ENCODE results near the gene NOC2L. TPM values are rescaled to one million over a fixed set of nuclear protein-coding genes. Genes with fewer than 3 reads are reported as not detected.

The NOC2L gene
- total RNA-seq, 1 experiment from 2014 or later, result 130 TPM

DNA sequence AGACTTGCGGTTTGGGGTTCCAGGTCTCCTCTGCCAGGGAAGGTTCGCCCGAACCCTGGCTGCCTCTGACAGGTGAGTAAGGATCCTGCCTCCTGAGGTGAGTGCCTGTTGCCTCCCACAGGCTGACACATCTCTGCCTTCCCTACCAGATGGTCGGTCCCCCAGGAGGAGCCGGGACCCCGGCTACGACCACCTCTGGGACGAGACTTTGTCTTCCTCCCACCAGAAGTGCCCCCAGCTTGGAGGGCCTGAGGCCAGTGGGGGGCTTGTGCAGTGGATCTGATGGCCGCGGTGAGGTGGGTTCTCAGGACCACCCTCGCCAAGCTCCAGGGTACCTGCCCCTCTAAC is 15.2 kb upstream of the NOC2L start:
- Histone ChIP-seq H4K91ac (ENCODE audit: insufficient read length, low read depth, low read length) (no peak overlapping the region), H3K79me1 (ENCODE audit: insufficient read depth, low read depth, low read length, poor library complexity, severe bottlenecking) (no peaks in the 10 kb centered on the region), H4K8ac (replicated peaks; ENCODE audit: insufficient read length, low read depth, low read length) (no peak overlapping the region), H2BK5ac (ENCODE audit: insufficient read length, low read length) (no peak overlapping the region), H3K4ac (ENCODE audit: low read depth, low read length) (no peak overlapping the region), H3K9ac (ENCODE audit: extremely low read depth, insufficient read length, low read length) (no peak overlapping the region), H2BK15ac (ENCODE audit: low read depth, low read length) (no peak overlapping the region), H4K5ac (ENCODE audit: insufficient read length, low read depth, low read length) (no peak overlapping the region), H2BK120ac (ENCODE audit: low read depth, low read length, poor library complexity, severe bottlenecking) (no peak overlapping the region), H2BK20ac (ENCODE audit: low read depth, low read length, poor library complexity, severe bottlenecking) (no peak overlapping the region), H3K23ac (ENCODE audit: insufficient read length, low read depth, low read length) (no peak overlapping the region), H4K20me1 (ENCODE audit: control insufficient read depth, insufficient read depth, insufficient read length) (no peaks in the 10 kb centered on the region), H2AK5ac (ENCODE audit: insufficient read length, low read length) (no peak overlapping the region), H3K23me2 (ENCODE audit: insufficient read length, low read depth, low read length, poor library complexity, severe bottlenecking) (no peaks in the 10 kb centered on the region), H3K27ac (ENCODE audit: insufficient read length, low read depth, low read length) (no peak overlapping the region), H3K56ac (ENCODE audit: insufficient read length, low read depth, low read length) (no peak overlapping the region), H3K9me3 (ENCODE audit: control insufficient read depth, low read depth, low read length) (no peaks in the 10 kb centered on the region), H3K4me1 (ENCODE audit: insufficient read depth, low read length) (no peaks in the 10 kb centered on the region), H3K18ac (ENCODE audit: insufficient read length, low read depth, low read length) (no peak overlapping the region), H2AFZ (ENCODE audit: low read length) (no peak overlapping the region), H3K79me2 (ENCODE audit: insufficient read depth, low read length) (no peaks in the 10 kb centered on the region), H3K27me3 (ENCODE audit: insufficient read depth, low read length) (peaks cover 4% of the 10 kb centered on the region; the same call in 1 of the 2 replicates), H2BK12ac (ENCODE audit: insufficient read length, low read depth, low read length) (no peak overlapping the region), H3K14ac (ENCODE audit: insufficient read depth, low read length) (no peak overlapping the region), H3K4me2 (ENCODE audit: insufficient read depth, insufficient read length, low read length) (no peak overlapping the region), H3T11ph (ENCODE audit: low read length) (no peak overlapping the region)
- DNase-seq, result no peak
- H3K9me3 Mint-ChIP-seq, result peaks cover 5 to 9% of the 10 kb centered on the region in 2 experiments
- peaks cover 49% of the 10 kb centered on the region for H3K27me3 Mint-ChIP-seq (ENCODE audit: low read depth)
- peaks cover 0 to 6% (median 4%) of the 10 kb centered on the region in 3 experiments; a peak in 4 of 7 replicates for H3K36me3 Mint-ChIP-seq (ENCODE audit: insufficient read depth in 1 of 3, low read depth in 3 of 3)
- H3K4me3 Mint-ChIP-seq, result no peak overlapping the region
- TF ChIP-seq, protein P1, sequence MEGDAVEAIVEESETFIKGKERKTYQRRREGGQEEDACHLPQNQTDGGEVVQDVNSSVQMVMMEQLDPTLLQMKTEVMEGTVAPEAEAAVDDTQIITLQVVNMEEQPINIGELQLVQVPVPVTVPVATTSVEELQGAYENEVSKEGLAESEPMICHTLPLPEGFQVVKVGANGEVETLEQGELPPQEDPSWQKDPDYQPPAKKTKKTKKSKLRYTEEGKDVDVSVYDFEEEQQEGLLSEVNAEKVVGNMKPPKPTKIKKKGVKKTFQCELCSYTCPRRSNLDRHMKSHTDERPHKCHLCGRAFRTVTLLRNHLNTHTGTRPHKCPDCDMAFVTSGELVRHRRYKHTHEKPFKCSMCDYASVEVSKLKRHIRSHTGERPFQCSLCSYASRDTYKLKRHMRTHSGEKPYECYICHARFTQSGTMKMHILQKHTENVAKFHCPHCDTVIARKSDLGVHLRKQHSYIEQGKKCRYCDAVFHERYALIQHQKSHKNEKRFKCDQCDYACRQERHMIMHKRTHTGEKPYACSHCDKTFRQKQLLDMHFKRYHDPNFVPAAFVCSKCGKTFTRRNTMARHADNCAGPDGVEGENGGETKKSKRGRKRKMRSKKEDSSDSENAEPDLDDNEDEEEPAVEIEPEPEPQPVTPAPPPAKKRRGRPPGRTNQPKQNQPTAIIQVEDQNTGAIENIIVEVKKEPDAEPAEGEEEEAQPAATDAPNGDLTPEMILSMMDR (conservative IDR thresholded peaks at IDR 0.05), result no peak
- peaks cover 5 to 11% of the 10 kb centered on the region in 2 experiments; a peak in 3 of 4 replicates for H3K4me1 Mint-ChIP-seq
- WGBS (ENCODE audit: extremely low coverage, insufficient read length, low lambda C conversion rate), result no CpG with 5 or more reads among the region's 11 CpGs
- no peak overlapping the region for H3K27ac Mint-ChIP-seq

All from H9 (cell line).